K562 (cell line): ENCODE results near the gene DDX46. TPM values are rescaled to one million over a fixed set of nuclear protein-coding genes. Genes with fewer than 3 reads are reported as not detected.

Experiments used
- BHLHE40 ChIP-seq: IDR thresholded peaks from 2 replicates; pipeline ENCODE4 v1.6.1; 2011; ENCODE audit warnings: low read length, improper control_type of control experiment
- CBFA2T3 ChIP-seq: fragments of 450-650 bp; IDR thresholded peaks from 2 replicates; pipeline ENCODE4 v1.6.1; 2017
- CTCF ChIP-seq, 3 experiments: IDR thresholded peaks in 2 of 3; conservative IDR thresholded peaks in 1 of 3; 2 replicates each; pipeline ENCODE4 v1.5.1; 2011 to 2012; ENCODE audit warnings: low read length in 3 of 3, mild to moderate bottlenecking in 3 of 3, control low read depth in 2 of 3, improper control_type of control experiment in 1 of 3, inconsistent platforms in 1 of 3, low read depth in 1 of 3, mixed read lengths in 1 of 3, moderate library complexity in 1 of 3; ENCODE audit not compliant: insufficient read depth in 2 of 3
- ETV6 ChIP-seq, 3 experiments: fragments of 150-350 bp in 1 of 3; sonication (generic) in 1 of 3; formaldehyde crosslinking in 1 of 3; IDR thresholded peaks; 2 replicates each; pipeline versions ENCODE4 v1.6.1 to v1.8.0; 2014 to 2022; ENCODE audit warnings: borderline replicate concordance in 2 of 3, low read depth in 2 of 3, antibody characterized with exemption in 1 of 3, low read length in 1 of 3, mild to moderate bottlenecking in 1 of 3, missing genetic modification reagents in 1 of 3
- FOXK1 ChIP-seq: sonication (generic); formaldehyde crosslinking; IDR thresholded peaks from 2 replicates; pipeline ENCODE4 v1.8.0; 2022; ENCODE audit warnings: missing genetic modification reagents, mild to moderate bottlenecking, borderline replicate concordance
- HMG20A ChIP-seq: fragments of 450-650 bp; formaldehyde crosslinking; conservative IDR thresholded peaks from 2 replicates; pipeline ENCODE4 v1.4.0; 2020; ENCODE audit warnings: mild to moderate bottlenecking, mixed read lengths
- MAX ChIP-seq: sonication (generic); formaldehyde crosslinking; IDR thresholded peaks from 2 replicates; pipeline ENCODE4 v1.9.0; 2022; ENCODE audit warnings: mild to moderate bottlenecking, missing genetic modification reagents
- TEAD4 ChIP-seq, 2 experiments: sonication (generic) in 1 of 2; formaldehyde crosslinking in 1 of 2; IDR thresholded peaks; 2 replicates each; pipeline versions ENCODE4 v1.6.1 to v1.8.0; 2012 to 2022; ENCODE audit warnings: borderline replicate concordance in 1 of 2, inconsistent platforms in 1 of 2, low read length in 1 of 2, mild to moderate bottlenecking in 1 of 2, missing genetic modification reagents in 1 of 2
- ZNF324 ChIP-seq: fragments of 250-450 bp; sonication (Bioruptor Pico); IDR thresholded peaks from 2 replicates; pipeline ENCODE4 v1.4.0; 2020; ENCODE audit warnings: mild to moderate bottlenecking
- ZNF512 ChIP-seq: IDR thresholded peaks from 2 replicates; pipeline ENCODE4 v1.6.1; 2016; ENCODE audit warnings: missing genetic modification characterization, missing compliant biosample characterization
- polyA plus RNA-seq, 8 experiments: library from polyadenylated mRNA; depleted of rRNA in 4 of 8; stranded (reverse) in 5 of 8; unstranded in 3 of 8; fragments of >200 nt; fragmentation: Nextera tagmentation in 2 of 8; fragmentation: Illumina TruSeq in 1 of 8; extraction: Ambion mirVana in 2 of 8; extraction: Trizol in 1 of 8; gene quantifications; 2 replicates each; pipeline versions ENCODE4 v1.2.1 to v1.2.3, GENCODE V29; 2011 to 2014; ENCODE audit warnings: inconsistent platforms in 1 of 8, missing spikeins in 1 of 8
- total RNA-seq, 7 experiments: library from RNA; depleted of rRNA in 6 of 7; stranded (reverse); fragments of >200 nt in 6 of 7; fragmentation: Illumina TruSeq in 2 of 7; extraction: Trizol in 2 of 7; gene quantifications; 2 replicates each; pipeline versions ENCODE4 v1.2.1 to v1.2.3, GENCODE V29; 2011 to 2021; ENCODE audit warnings: low replicate concordance in 1 of 7
- TF ChIP-seq, protein P1 (sequence below): fragments of 450-650 bp; IDR thresholded peaks from 2 replicates; pipeline ENCODE4 v1.6.1; 2016
- TF ChIP-seq, protein P2 (sequence below): sonication (generic); formaldehyde crosslinking; IDR thresholded peaks from 2 replicates; pipeline ENCODE4 v1.8.0; 2023; ENCODE audit warnings: mild to moderate bottlenecking, missing genetic modification reagents
- TF ChIP-seq, protein P3 (sequence below), 2 experiments: IDR thresholded peaks; 2 replicates each; pipeline ENCODE4 v1.6.1; 2012; ENCODE audit warnings: improper control_type of control experiment in 2 of 2, low read depth in 2 of 2, low read length in 2 of 2, borderline replicate concordance in 1 of 2

Gene DDX46
- total and polyA plus RNA-seq, 9 of the 15 experiments (the other 6 are each of a cell fraction or from before 2014, with no cell fraction given) = 26.2 to 99.0 (median 76.4) TPM

DNA sequence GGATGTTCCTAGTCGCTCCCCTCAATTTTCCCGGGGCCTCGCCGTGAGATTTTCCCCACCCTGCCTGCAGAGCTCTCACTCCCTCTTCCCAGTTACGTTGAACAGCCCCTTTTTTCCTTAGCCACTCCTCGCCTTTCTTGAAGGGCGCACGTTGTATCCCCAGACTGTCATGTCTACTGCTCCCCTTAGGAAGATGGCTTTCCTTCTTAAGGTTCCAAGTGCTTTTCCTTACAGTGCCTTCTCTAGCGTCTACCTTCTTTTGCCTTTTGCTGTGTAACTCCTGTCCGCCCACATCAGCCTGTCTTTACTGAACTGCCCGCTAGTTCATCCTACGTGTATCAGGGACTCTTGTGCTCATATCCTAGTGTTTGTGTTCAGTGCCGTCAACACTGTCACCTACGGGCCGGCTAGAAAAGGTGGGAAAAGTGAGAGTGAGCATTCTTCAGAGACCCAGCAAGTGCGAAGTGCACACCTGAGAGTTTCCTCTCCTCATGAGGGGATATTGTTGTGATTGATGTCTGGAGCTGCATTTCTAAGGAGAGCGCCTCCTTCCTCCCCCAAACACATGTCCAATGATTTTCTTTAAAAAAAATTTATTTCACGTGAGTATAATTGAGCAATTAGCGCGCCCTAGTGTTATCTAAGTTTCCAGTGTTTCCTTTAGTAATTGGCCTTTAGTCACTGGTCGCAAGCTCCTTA, 19.5 kb upstream of the DDX46 start (continued):
- TF ChIP-seq ZNF512 (tag) = no peak
- TF ChIP-seq, protein P1, sequence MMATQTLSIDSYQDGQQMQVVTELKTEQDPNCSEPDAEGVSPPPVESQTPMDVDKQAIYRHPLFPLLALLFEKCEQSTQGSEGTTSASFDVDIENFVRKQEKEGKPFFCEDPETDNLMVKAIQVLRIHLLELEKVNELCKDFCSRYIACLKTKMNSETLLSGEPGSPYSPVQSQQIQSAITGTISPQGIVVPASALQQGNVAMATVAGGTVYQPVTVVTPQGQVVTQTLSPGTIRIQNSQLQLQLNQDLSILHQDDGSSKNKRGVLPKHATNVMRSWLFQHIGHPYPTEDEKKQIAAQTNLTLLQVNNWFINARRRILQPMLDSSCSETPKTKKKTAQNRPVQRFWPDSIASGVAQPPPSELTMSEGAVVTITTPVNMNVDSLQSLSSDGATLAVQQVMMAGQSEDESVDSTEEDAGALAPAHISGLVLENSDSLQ = peak; percentile 62; the same call in 1 of the 2 replicates
- TF ChIP-seq, protein P2, sequence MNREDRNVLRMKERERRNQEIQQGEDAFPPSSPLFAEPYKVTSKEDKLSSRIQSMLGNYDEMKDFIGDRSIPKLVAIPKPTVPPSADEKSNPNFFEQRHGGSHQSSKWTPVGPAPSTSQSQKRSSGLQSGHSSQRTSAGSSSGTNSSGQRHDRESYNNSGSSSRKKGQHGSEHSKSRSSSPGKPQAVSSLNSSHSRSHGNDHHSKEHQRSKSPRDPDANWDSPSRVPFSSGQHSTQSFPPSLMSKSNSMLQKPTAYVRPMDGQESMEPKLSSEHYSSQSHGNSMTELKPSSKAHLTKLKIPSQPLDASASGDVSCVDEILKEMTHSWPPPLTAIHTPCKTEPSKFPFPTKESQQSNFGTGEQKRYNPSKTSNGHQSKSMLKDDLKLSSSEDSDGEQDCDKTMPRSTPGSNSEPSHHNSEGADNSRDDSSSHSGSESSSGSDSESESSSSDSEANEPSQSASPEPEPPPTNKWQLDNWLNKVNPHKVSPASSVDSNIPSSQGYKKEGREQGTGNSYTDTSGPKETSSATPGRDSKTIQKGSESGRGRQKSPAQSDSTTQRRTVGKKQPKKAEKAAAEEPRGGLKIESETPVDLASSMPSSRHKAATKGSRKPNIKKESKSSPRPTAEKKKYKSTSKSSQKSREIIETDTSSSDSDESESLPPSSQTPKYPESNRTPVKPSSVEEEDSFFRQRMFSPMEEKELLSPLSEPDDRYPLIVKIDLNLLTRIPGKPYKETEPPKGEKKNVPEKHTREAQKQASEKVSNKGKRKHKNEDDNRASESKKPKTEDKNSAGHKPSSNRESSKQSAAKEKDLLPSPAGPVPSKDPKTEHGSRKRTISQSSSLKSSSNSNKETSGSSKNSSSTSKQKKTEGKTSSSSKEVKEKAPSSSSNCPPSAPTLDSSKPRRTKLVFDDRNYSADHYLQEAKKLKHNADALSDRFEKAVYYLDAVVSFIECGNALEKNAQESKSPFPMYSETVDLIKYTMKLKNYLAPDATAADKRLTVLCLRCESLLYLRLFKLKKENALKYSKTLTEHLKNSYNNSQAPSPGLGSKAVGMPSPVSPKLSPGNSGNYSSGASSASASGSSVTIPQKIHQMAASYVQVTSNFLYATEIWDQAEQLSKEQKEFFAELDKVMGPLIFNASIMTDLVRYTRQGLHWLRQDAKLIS (CRISPR knock-in tag) = no peak
- 0 out of 2 replicates have a peak, but pooled peaks have one; percentile 9 for TF ChIP-seq CBFA2T3
- TF ChIP-seq TEAD4 (IDR thresholded peaks at IDR 0.05; ENCODE audit: low read length) = no peak; the same call in 1 of the 2 replicates
- TF ChIP-seq TEAD4 (CRISPR knock-in tag; IDR thresholded peaks at IDR 0.05; ENCODE audit: borderline replicate concordance) = no peak
- TF ChIP-seq HMG20A = no peak
- peak; percentile 76 for TF ChIP-seq MAX (CRISPR knock-in tag)
- TF ChIP-seq BHLHE40 = peak; percentile 71
- no peak for TF ChIP-seq ZNF324 (CRISPR knock-in tag)
- TF ChIP-seq CTCF (IDR thresholded peaks at IDR 0.05 in 2 of 3, conservative IDR thresholded peaks at IDR 0.05 in 1 of 3; ENCODE audit: insufficient read depth in 2 of 3, low read depth in 1 of 3, low read length in 3 of 3) = peak; percentile 36 to 49 (median 49); a peak in 5 of 6 replicates
- no peak for TF ChIP-seq ETV6 (IDR thresholded peaks at IDR 0.05; ENCODE audit: borderline replicate concordance in 1 of 2, low read depth in 2 of 2, low read length in 1 of 2)
- TF ChIP-seq ETV6 (CRISPR knock-in tag; IDR thresholded peaks at IDR 0.05; ENCODE audit: borderline replicate concordance) = no peak
- no peak for TF ChIP-seq FOXK1 (CRISPR knock-in tag)
- TF ChIP-seq, protein P3, sequence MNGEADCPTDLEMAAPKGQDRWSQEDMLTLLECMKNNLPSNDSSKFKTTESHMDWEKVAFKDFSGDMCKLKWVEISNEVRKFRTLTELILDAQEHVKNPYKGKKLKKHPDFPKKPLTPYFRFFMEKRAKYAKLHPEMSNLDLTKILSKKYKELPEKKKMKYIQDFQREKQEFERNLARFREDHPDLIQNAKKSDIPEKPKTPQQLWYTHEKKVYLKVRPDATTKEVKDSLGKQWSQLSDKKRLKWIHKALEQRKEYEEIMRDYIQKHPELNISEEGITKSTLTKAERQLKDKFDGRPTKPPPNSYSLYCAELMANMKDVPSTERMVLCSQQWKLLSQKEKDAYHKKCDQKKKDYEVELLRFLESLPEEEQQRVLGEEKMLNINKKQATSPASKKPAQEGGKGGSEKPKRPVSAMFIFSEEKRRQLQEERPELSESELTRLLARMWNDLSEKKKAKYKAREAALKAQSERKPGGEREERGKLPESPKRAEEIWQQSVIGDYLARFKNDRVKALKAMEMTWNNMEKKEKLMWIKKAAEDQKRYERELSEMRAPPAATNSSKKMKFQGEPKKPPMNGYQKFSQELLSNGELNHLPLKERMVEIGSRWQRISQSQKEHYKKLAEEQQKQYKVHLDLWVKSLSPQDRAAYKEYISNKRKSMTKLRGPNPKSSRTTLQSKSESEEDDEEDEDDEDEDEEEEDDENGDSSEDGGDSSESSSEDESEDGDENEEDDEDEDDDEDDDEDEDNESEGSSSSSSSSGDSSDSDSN (IDR thresholded peaks at IDR 0.05; ENCODE audit: borderline replicate concordance in 1 of 2, low read depth in 2 of 2, low read length in 2 of 2) = peak in 1 of 2 experiments; percentile 44; a peak in 1 of 4 replicates
